Fibroblast of peridontal ligament (primary cell): ENCODE results near the gene ADAMTSL3.
"Not testable (repeated sequence)": the region's sequence is repeated elsewhere in the genome, so short reads cannot be mapped to it uniquely, and the experiment has no call there.

Experiments used
- DNase-seq: peaks from one replicate; pipeline ENCODE4 v3.0.0-alpha.2; 2010; ENCODE audit errors: extremely low read depth

Gene ADAMTSL3

DNA sequence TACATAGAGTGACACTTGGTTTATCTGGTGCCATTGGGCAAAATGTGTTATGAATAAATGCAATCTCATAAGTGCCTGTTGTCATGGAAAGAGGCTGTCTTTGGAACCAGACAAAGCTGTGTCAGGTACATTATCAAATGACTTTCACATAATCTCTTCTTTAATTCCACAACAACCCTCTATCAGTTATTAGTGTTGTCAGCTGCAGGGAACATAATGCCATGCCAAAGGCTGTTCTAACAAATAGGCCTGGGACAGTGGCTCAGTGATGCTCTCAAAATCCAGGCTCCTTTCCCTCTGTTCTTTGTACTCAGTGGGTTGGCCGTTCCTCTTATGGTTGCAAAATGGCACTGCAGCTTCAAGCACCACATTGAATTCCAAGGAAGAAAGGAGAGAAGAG, 91.8 kb downstream of the ADAMTSL3 start:
- DNase-seq, result no peak

DNA sequence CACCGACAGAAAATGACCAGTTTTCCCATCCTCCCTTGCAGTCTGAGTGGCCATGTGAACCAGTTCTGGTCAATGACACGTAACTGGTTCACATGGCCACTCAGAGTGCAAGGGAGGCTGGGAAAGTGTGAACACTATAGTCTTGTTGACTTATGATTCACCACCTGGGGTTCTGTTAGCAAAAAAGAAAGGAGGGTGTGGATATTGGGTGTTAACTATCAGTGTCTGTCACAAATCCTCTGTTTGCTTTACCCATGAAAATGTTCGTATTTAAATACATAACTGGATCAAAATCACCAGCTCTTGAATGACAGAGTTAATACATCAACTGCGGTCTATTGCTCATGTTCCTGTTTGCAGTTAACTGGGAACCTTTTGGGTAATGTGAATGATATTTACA, 92.3 kb downstream of the ADAMTSL3 start:
- no peak for DNase-seq

DNA sequence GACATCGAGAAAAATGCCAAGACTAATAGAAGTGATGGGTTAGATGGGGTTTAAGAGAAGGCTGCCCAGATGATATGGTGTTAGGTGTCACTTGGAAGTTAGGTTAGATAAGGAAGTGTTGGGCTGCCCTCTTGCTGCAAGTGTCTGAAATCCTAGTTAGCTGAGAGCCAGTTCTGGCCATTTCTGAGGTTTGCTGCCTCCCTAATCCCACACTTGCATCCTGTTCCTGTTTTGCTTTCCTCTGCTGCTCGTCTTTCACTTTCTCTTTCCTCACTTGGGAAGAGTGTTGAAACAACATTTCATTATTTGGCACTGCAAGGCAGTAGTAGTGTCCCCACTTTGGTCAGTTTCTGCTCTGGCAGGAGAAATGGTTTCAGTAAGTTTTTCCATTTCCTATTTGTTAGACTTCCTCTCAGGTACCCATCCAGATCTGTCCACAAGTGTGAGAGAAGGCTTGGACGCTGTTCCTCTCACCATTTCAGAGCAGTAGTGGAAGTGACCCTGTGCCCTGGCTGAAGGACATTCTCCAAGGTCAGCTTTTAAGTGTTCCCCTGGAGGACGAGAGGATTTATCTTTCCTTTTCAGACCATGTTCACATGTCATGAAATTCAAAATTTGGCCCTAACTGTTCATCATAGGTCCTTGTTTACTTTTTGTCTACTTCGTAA, 93.3 kb downstream of the ADAMTSL3 start:
- no peak for DNase-seq

DNA sequence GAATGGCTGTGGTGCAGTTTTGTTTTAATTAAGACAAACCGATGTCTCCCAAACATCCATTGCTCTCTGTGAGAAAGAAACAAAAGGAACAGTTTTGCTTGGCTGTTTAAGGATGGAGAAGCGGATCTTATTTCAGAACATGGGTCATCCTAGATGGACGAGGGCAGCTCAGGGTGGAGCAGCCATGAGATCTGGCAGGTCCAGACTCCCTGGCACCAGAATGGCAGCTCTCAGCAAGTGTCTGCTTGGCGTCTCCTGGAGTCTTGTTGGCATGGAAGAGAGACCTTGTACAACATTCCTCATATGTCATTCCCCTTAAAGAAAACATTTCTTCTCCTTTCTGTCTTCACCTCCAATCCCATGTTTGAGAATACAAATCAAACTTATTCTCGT, 93.8 kb downstream of the ADAMTSL3 start:
- DNase-seq, result no peak

DNA sequence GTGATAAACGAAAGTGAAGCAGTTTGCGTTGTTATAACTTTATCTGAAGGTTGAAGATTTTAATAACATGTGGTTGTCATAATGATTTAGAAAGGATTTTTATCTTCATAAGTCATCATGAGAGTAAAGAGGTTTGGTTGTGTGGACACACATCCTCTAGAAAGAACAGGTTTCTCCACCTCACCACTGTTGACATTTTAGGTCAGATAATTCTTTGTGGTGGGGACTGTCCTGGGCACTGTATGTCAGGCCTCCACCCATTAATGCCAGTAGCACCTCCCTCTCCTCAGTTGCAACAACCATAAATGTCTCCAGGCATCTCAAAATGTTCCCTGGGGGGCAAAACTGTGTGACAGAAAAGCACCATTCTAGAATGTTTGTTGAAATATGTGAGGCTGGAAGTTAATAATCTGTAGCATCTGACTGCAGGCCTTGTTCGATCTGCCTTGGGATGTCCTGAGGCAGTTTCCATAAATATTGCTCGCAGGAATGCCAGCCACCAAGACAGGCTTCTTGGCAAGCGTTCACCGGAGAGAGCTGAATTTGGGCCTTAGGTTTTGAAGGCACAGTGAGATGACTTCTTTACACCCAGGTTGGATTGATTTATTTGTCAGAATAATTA, 100.1 kb downstream of the ADAMTSL3 start:
- DNase-seq, result no peak

DNA sequence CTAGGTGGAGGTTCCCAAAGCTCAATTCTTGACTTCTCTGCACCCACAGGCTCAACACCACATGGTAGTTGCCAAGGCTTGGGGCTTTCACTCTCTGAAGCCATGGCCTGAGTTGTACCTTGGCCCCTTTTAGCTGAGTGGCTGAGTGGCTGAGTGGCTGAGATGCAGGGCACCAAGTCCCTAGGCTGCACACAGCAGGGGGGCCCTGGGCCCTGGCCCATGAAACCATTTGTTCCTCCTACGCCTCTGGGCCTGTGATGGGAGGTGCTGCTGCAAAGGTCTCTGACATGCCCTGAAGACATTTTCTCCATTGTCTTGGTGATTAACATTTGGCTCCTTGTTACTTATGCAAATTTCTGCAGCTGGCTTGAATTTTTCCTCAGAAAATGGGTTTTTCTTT, 103.4 kb downstream of the ADAMTSL3 start:
- DNase-seq, result not testable (repeated sequence)

DNA sequence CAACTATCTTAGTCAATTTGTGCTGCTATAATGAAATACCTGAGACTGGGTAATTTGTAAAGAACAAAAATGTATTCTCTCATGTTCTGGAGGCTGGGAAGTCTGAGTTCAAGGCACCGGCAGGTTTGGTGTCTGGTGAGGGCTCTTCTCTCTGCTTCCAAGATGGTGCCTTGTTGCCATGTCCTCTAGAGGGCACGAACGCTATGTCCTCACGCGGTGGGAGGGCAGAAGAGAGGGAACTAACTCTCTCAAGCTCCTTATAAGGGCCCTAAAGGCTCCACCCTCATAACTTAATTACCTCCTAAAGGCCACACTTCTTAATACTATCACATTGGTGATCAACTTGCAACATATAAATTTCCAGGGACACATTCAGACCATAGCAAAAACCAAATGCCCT, 108.4 kb downstream of the ADAMTSL3 start:
- DNase-seq, result no peak

DNA sequence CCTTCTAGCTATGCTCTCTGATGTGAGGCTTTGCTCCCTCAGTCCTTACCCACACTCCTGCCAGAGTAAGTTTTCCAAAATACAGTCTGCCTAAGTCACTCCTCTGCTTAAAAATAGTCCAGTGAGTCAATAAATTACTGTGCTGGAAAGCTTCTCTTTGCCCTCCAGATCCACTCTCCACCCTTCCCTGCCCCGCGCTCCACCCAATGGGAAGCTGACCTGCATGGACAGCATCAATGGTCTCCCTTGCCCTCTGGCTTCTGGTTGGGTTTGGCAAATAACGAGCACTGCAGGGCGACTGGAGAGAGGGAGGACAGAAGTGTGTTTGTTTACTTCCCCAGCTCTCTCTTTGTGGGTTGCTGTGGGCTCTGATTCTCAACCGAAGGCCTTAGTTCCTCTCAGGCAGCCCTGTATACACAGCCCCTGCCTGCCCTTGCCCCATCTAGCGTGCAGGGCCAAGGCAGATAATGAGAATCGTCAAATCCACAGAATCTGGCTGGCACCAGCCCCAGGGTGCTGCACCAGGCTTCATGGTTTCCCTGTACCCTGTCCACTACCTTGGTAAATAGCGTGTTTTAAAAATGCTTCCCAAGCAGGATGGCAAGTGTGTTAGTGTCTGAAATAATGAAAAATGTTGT, 110.4 kb downstream of the ADAMTSL3 start:
- DNase-seq, result no peak

DNA sequence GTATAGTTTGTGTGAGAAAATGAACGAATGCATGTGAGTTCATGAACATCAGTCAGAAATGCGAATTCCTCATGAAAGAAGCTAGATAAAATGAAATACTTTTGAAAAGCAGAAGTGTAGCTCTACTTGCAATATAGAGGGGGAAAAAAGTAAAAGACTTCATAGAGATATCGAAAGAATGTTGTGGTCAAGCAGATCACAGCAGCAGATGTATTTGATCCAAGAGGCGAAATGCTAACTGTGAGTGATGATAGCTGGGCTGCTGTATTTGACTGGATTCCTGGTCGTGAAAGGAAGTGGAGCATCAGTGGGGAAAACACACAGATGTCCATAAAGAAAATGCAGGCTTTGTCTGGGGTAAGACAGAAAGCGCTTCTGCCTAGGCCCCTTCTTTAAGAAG, 112.4 kb downstream of the ADAMTSL3 start:
- no peak for DNase-seq

DNA sequence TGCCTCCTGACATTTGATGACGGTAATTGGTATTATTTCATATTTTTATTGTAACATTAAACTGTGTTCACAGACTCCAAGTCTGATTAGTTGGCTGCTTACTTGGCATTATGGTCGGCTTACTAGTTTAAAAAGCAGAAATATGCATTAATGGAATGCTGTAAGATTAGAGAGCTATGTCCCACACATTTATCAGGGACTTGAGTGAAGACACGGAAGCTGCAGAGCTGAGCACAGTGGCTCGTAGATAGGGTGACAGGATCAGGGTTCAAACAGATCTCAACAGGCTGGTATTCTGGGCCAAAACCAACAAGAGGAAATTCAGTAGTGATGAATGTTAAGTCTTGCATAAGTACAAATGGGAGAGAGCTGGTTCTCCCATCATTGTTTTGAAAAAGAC, 113.8 kb downstream of the ADAMTSL3 start:
- no peak for DNase-seq

DNA sequence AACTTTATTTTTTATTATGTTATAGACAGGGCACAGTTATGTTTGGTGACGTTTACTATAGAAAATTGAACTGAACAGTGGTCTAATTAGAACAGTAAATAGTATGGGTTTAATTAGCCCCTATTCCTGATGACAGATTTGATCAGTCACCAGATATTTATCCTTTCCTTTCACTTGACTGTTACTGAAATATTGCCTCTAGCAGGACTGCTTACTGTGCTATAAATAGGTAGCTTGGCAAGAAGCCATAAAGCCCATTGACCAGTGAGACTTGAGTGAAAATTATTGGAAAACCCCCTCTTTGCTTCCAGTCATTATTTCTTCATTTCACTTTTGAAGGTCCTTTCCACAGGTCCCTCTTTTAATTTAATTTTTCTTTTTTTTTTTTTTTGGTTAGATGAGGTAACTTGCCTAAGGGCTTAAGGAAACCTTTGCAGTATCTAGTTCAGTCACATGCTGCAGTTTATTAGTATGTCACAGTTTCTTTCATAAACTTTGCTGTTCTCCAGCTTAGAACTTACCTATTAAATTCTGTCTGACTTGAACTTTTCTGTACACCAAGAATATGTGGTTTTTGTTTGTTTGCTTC, 115.6 kb downstream of the ADAMTSL3 start:
- no peak for DNase-seq

DNA sequence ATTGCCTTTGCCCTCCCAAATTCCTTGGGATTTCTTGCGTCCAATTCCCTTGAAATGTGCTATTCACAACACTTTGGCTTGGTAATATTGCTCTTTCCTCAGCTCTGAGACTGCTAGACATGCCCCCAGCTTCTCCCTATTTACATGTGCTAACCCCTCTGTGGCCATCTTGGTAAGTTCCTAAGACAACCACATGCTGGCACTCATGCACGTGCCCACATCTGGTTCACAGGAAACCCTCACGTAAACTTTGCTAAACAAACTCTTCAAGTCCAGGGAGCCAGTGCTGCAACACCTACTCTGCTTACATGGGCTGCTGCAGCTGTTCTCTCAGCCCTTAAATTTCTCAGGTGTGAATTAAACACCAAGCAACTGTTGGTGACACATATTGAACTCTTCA, 121.8 kb downstream of the ADAMTSL3 start:
- DNase-seq, result no peak

DNA sequence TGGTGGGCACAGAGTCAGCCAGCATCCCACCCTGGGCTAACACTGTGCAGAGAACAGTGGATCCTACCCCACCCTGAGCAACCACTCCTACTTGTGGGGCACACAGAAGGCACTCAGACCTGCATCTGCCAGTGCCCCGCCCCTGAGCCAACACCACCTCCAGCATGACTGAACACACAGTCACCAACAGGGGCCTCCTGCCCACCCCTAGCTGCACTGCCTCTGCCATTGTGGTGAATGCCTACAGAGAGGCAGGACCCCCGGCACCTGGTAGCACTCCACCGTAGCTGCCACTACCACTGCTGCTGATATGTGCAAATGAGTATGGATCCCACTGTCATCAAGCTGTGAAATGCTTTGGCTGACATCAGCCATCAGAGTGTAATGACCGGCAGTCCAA, 123.1 kb downstream of the ADAMTSL3 start:
- no peak for DNase-seq

DNA sequence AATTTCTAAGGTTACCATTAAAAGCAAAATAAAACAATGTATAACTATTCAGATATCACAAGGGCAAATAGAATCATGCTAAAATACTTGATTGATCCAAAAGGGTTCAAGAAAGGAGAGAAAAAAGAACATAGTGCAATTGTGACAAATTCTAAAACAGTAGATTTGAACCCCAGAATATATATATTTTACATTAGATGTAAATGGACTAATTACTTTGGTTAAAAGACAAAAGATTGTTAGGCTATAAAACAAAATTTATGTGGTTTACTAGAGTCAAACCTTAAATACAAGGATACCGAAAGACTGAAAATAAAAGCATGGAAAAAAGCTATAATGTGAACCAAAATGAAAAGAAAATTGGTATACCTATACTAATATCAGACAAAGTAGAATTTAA, 129.3 kb downstream of the ADAMTSL3 start:
- DNase-seq, result no peak

DNA sequence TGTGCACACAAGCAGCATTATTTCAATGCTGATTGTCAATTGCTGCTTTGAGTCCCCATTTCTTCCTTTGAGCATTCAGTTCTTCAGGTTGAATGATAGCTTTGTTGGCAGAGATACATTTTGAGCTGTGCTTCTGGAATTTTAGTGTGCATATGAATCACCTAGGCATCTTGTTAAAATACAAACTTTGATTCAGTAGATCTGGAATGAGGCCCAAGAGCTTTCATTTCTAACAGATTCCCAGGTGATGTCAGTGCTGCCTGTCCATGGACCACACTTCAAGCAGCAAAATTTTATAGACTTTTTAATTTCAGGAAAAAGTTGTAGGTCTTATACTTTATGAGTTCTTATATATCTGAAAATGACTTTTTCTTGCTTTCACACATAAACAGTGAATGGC, 131.1 kb downstream of the ADAMTSL3 start:
- no peak for DNase-seq

DNA sequence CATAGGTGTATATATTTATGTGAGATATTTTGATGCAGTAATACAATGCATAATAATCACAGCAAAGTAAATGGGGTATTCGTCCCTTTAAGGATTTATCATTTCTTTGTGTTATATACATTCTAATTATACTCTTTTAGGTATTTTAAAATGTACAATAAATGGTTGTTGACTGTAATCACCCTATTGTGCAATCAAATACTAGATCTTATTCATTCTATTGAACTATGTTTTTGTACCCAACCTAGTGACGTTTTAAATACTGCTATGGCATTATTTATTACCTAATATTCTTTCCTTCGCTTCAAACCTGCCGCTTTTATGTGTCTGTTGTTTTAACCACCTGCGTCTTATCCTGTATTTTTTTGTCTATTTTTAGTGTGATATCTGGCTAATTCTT, 132.4 kb downstream of the ADAMTSL3 start:
- no peak for DNase-seq

DNA sequence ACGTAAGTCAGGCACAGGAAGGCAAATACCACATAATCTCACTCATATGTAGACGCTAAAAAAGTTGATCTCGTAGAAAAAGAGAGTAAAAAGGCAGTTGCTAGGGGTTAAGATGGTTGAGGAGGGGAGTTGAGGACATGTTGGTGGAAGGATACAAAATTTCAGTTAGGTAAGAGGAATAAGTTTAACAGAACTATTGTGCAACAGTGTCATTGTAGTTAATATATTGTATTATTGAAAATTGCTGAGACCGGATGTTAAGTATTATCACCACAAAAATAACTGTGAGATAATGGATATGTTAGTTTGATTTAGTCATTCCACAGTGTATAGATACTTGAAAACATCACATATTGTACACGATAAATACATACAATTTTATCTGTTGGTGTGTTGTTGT, 139.1 kb downstream of the ADAMTSL3 start:
- DNase-seq, result no peak

DNA sequence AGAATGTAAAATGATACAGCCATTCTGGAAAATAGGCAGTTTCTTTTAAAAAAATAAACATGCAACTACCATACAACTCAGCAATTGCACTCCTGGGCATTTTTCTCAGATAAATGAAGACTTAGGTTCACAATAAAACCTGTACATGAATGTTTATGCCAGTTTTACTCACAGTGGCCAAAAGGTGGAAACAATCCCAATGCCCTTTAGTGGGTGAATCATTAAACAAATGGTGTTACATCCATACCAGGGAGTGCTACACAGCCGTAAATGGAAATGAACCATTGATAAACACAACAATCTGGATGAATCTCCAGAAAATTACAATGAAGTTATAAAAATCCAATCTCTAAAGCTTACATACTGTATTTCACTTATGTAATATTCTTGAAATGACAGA, 140.3 kb downstream of the ADAMTSL3 start:
- DNase-seq, result no peak

DNA sequence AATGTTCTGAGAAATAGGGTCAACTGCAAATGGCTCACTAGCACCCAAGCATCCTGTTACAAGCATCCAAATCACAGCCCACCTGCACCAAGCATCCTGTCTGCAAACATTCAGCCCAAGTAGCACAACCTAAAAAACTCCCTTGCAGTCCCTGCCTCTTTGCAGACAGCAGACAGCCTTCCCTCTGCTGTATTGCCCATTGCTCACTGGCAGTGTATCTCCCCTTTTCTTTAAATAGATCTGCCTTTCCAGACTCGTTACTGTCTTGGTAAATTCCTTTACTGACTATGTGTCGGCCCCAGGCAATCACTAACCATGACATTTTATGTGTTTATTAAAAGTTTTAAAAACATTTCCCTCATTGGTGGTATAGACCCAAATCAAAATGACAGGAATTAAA, 155.4 kb downstream of the ADAMTSL3 start:
- no peak for DNase-seq

DNA sequence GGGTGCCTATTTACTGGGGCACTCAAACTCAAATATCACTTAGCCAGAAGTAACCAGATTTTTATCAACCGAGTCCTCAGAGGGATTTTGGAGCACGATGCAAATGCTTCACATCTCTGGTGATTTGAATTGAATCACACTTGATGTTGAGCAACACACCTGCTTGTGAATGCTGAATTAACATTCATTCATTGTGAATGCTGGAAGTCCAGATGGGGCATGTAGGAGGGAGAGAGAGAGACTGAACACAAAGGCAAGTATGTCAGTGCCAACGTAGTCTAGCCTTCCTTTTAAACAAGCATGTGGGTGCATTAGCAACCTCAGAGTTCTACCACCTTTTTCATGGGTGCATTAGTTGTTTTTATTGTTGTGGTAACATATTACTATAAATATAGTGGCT, 156.2 kb downstream of the ADAMTSL3 start:
- no peak for DNase-seq

DNA sequence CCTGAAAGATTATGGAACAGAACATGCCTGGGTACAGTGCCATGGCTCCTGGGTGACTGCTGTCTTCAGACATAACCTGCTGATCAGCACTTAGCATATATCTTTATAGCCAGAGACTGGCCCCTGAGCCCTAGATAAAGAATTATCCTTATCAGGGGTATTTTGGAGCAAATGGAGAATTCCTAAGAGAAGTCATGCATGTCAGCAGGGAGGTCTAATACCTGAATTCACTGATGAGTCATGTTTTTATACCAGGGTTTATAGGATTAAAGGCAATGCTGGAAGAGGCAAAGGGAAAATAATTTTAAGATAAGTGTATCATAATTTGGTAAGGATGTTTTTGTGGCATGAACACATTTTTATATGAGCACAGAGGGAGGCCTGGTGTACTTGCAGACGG, 159.8 kb downstream of the ADAMTSL3 start:
- DNase-seq, result no peak

DNA sequence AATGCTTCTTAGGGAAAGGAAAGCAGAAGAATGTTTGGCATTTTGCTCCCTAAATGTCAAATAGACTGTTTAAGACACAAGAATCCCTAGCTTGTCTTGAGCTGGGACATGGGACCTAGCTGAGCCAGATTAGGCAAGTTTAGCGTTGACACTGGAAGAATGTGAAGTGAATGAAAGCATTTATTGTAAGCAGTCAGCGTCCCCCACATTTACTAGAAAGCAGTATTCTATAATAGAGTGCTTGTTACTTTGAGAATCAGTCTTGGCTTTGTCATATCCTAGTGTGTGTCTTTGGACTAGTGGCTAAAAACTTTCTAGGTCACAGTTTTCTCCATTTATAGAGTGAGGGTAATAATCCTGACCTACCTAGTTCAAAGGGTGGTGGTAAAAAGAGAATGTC, 161.6 kb downstream of the ADAMTSL3 start:
- no peak for DNase-seq
